Activated CD8-positive, alpha-beta T cell treated with anti-CD3 and anti-CD28 coated beads for 36 hours (primary cell): Measurements from ENCODE around the gene MAGI2. TPM values are rescaled to one million over a fixed set of nuclear protein-coding genes. Genes with fewer than 3 reads are reported as not detected.

Experiments used
- ATAC-seq: fragments of 200-7000 bp; cut with Tn5 transposase; one replicate; pipeline ENCODE4 v1.10.0; 2021; ENCODE audit warnings: mild to moderate bottlenecking, moderate library complexity
- CTCF ChIA-PET: fragments of 350-600 bp; sonication (Branson Sonifier 250); formaldehyde crosslinking; loops from one replicate; lab custom pipeline; 2021; ENCODE audit warnings: antibody characterized with exemption; lab: Charles Lee
- POLR2A ChIA-PET: fragments of 350-600 bp; sonication (Branson Sonifier 250); formaldehyde crosslinking; loops from one replicate; lab custom pipeline; 2021; ENCODE audit warnings: antibody characterized with exemption; lab: Charles Lee
- DNase-seq: peaks from one replicate; pipeline ENCODE4 v3.0.0-alpha.2; 2020
- H3K27ac Mint-ChIP-seq: one replicate; pipeline ENCODE4 v1.8.0; 2021; ENCODE audit warnings: mild to moderate bottlenecking, mixed read lengths
- H3K27me3 Mint-ChIP-seq: one replicate; pipeline ENCODE4 v1.8.0; 2021; ENCODE audit warnings: mixed read lengths
- H3K36me3 Mint-ChIP-seq: one replicate; pipeline ENCODE4 v1.8.0; 2021; ENCODE audit warnings: low read depth, mixed read lengths
- H3K4me1 Mint-ChIP-seq: one replicate; pipeline ENCODE4 v1.8.0; 2021; ENCODE audit warnings: low read depth, mixed read lengths
- H3K4me3 Mint-ChIP-seq: one replicate; pipeline ENCODE4 v1.8.0; 2021; ENCODE audit warnings: mild to moderate bottlenecking, moderate library complexity, mixed read lengths
- H3K9me3 Mint-ChIP-seq: one replicate; pipeline ENCODE4 v1.8.0; 2021; ENCODE audit warnings: mixed read lengths
- CTCF ChIP-seq: fragments of 200-600 bp; IDR thresholded peaks from one replicate; pipeline ENCODE4 v1.8.0; 2022; ENCODE audit warnings: antibody characterized with exemption, mild to moderate bottlenecking
- intact Hi-C: fragments of 100-400 bp; cut with micrococcal nuclease; formaldehyde crosslinking; loops from one replicate; pipeline ENCODE4 v1.10.0; 2022
- total RNA-seq, 2 experiments: library from RNA; stranded (reverse); gene quantifications; one replicate each; pipeline ENCODE4 v1.2.3, GENCODE V29; 2021

The MAGI2 gene
- total RNA-seq, 2 experiments from 2014 or later, result 0.04 to 0.09 TPM

DNA sequence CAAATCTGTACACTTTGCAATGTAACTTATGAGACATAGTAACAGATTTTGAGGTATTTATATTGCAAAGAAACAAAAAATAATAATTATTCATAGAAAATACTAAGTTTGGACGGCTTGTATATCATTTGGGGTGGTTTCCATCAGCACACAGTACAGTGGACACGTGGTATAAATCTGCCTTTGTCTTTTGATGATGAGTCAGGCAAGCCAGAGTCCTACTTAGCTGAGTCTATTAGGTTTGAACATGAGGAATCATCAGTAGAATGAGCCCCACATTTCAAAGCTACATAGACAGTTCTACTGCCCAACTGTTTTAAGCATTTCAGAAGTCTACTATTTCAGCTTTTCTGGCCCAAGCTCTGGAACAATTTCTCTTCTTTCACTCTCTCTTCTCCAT, 851.7 kb downstream of the MAGI2 start:
- Mint-ChIP-seq H3K9me3 (no peaks in the 10 kb centered on the region), H3K27ac (no peak overlapping the region), H3K4me3 (no peak overlapping the region), H3K4me1 (no peaks in the 10 kb centered on the region), H3K27me3 (no peaks in the 10 kb centered on the region), H3K36me3 (no peaks in the 10 kb centered on the region)
- intact Hi-C loops, result no loop called here
- TF ChIP-seq CTCF, result no peak
- ChIA-PET CTCF (no interaction called here), POLR2A (no interaction called here)
- no peak for DNase-seq
- no peak for ATAC-seq

DNA sequence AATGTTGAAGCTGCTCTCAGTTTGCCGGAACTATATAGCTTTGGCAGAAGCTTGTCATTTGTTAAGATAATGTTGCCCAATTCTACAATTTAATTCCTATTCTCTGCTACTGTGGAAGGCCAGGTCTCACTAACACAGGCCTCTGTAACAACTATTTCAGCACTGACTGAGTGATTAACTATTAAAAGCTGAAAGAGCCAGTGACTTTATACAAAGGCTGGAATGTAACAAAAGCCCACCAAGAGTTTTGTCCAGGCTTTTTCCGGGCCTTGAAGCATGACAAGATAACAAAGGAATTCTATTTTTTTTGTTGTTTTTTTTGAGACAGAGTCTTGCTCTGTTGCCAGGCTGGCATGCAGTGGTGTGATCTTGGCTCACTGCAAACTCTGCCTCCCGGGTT, 859.3 kb downstream of the MAGI2 start:
- DNase-seq (no peak), ATAC-seq (no peak)
- Mint-ChIP-seq H3K27me3 (no peaks in the 10 kb centered on the region), H3K4me1 (no peaks in the 10 kb centered on the region), H3K27ac (no peak overlapping the region), H3K36me3 (no peaks in the 10 kb centered on the region), H3K9me3 (no peaks in the 10 kb centered on the region), H3K4me3 (no peak overlapping the region)
- CTCF ChIA-PET, result no interaction called here
- POLR2A ChIA-PET, result no interaction called here
- no peak for TF ChIP-seq CTCF
- intact Hi-C loops, result no loop called here

GRCh38 chr7:78588393-78588792, 865.1 kb downstream of the MAGI2 start:
- no peaks in the 10 kb centered on the region for H3K36me3 Mint-ChIP-seq
- H3K4me1 Mint-ChIP-seq, result no peaks in the 10 kb centered on the region
- no peak for TF ChIP-seq CTCF
- ChIA-PET CTCF (no interaction called here), POLR2A (no interaction called here)
- no peaks in the 10 kb centered on the region for H3K9me3 Mint-ChIP-seq
- no peak overlapping the region for H3K27ac Mint-ChIP-seq
- intact Hi-C loops, result no loop called here
- ATAC-seq, result no peak
- no peak for DNase-seq
- H3K4me3 Mint-ChIP-seq, result no peak overlapping the region
- no peaks in the 10 kb centered on the region for H3K27me3 Mint-ChIP-seq

DNA sequence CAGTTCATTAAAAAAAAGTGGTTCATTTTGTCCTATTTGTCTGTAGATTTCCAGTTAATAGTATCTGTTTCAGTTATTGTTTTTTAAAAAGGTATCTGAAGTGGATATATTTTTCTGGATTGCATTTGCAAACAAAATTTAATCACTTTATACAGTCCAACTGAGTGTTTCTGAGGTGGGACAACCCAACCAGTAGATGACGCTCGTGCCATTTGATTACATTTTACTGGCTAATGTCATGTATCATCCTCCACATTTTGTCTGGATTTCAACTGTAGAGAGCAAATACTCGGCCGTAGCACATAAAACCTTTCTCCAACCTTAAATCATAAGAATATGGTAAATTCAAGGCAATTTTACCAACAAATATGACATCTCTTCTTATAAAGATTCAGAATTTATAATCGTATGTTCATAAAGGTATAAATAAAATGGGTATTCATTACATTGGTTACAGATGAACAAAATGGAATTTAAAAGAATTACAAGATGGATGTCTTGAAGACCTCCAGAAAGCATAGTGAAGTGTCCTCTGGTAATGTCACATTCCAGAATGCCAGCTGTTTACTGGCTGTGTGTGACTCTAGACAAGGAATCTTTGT, 865.9 kb downstream of the MAGI2 start:
- no peak for TF ChIP-seq CTCF
- no peaks in the 10 kb centered on the region for H3K36me3 Mint-ChIP-seq
- no peak for DNase-seq
- ChIA-PET POLR2A (no interaction called here), CTCF (no interaction called here)
- no peaks in the 10 kb centered on the region for H3K4me1 Mint-ChIP-seq
- H3K4me3 Mint-ChIP-seq, result no peak overlapping the region
- H3K27me3 Mint-ChIP-seq, result no peaks in the 10 kb centered on the region
- intact Hi-C loops, result no loop called here
- ATAC-seq, result no peak
- no peak overlapping the region for H3K27ac Mint-ChIP-seq
- H3K9me3 Mint-ChIP-seq, result no peaks in the 10 kb centered on the region

DNA sequence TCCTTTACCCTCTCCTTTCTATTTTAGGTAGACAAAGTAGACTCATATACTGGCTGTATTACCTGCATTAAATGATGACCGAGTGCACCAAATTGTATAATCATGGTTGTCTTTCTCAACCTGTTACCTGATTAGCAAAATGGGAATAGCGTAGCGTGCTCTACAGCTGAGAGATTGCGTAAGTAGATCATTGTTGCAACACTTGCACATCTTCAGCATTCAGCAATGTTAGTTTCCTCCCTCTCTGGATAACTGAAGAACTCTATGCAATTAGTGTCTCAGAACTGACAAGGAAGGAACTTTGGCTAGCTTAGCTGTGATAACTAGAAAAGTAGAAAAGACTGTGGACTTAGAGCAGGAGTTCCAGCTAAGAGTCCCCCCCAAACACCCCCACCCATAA, 867.5 kb downstream of the MAGI2 start:
- Mint-ChIP-seq H3K9me3 (no peaks in the 10 kb centered on the region), H3K27me3 (no peaks in the 10 kb centered on the region), H3K36me3 (no peaks in the 10 kb centered on the region), H3K27ac (no peak overlapping the region), H3K4me1 (no peaks in the 10 kb centered on the region), H3K4me3 (no peak overlapping the region)
- ATAC-seq, result no peak
- no peak for TF ChIP-seq CTCF
- intact Hi-C loops, result no loop called here
- no peak for DNase-seq
- POLR2A ChIA-PET, result no interaction called here
- CTCF ChIA-PET, result no interaction called here
